Mononuclear cell (primary cell): ENCODE measurements around the gene SPATA9. TPM values are rescaled to one million over a fixed set of nuclear protein-coding genes. Genes with fewer than 3 reads are reported as not detected.

Source experiments
- total RNA-seq: library from RNA; depleted of rRNA; stranded (reverse); fragments of >200 nt; gene quantifications from one replicate; pipeline ENCODE4 v1.2.3, GENCODE V29; 2012

Gene SPATA9
- total RNA-seq, 1 donor, result not detected

Other genes starting within 250 kb of the SPATA9 start
- 65.0 TPM for gene SKIC3, start 128.0 kb downstream of the SPATA9 start, total RNA-seq
- 2.6 TPM for gene ARSK, start 127.9 kb downstream of the SPATA9 start, total RNA-seq
- gene GPR150, start 62.9 kb downstream of the SPATA9 start, total RNA-seq, result 0.42 TPM
- 3.6 TPM for gene RFESD, start 36.2 kb downstream of the SPATA9 start, total RNA-seq
- 23.3 TPM for gene RHOBTB3, start 48.3 kb upstream of the SPATA9 start, total RNA-seq
- 28.8 TPM for gene GLRX, start 139.7 kb upstream of the SPATA9 start, total RNA-seq